NCI-H1105 (cell line): ENCODE results near the gene NES.

Experiments used
- DNase-seq: peaks from one replicate; lab custom pipeline; 2025; lab: John Stamatoyannopoulos, UW

NES gene, protein sequence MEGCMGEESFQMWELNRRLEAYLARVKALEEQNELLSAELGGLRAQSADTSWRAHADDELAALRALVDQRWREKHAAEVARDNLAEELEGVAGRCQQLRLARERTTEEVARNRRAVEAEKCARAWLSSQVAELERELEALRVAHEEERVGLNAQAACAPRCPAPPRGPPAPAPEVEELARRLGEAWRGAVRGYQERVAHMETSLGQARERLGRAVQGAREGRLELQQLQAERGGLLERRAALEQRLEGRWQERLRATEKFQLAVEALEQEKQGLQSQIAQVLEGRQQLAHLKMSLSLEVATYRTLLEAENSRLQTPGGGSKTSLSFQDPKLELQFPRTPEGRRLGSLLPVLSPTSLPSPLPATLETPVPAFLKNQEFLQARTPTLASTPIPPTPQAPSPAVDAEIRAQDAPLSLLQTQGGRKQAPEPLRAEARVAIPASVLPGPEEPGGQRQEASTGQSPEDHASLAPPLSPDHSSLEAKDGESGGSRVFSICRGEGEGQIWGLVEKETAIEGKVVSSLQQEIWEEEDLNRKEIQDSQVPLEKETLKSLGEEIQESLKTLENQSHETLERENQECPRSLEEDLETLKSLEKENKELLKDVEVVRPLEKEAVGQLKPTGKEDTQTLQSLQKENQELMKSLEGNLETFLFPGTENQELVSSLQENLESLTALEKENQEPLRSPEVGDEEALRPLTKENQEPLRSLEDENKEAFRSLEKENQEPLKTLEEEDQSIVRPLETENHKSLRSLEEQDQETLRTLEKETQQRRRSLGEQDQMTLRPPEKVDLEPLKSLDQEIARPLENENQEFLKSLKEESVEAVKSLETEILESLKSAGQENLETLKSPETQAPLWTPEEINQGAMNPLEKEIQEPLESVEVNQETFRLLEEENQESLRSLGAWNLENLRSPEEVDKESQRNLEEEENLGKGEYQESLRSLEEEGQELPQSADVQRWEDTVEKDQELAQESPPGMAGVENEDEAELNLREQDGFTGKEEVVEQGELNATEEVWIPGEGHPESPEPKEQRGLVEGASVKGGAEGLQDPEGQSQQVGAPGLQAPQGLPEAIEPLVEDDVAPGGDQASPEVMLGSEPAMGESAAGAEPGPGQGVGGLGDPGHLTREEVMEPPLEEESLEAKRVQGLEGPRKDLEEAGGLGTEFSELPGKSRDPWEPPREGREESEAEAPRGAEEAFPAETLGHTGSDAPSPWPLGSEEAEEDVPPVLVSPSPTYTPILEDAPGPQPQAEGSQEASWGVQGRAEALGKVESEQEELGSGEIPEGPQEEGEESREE (N-terminal part only)

DNA sequence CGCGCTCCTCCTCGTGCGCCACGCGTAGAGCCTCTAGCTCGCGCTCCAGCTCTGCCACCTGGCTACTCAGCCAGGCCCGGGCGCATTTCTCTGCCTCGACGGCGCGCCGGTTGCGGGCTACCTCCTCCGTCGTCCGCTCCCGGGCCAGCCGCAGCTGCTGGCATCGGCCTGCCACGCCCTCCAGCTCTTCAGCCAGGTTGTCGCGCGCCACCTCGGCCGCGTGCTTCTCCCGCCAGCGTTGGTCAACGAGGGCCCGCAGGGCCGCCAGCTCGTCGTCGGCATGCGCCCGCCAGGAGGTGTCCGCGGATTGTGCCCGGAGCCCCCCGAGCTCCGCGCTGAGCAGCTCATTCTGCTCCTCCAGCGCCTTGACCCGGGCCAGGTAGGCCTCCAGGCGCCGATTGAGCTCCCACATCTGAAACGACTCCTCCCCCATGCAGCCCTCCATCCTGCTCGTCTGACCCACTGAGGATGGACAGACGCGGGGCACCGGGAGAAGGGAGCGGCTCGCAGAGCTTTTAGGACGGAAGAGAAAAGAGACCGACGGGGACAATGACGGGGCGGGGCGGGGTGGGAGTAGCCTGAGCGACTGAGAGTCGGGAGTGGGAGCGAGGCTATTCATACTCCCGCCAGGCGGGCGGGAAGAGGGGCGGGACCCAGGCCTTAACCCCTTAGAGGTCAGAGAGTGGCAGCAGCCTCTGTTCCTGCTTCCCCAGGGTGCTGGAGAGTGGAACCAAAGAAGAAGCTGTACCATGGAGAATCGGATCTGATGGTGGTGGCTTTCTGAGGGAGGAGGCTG lies at the start of gene NES:
NES (minus strand) TSS at position 588 of the 796 bp plus-strand sequence; CDS start at position 445, 143 bp downstream.
- peak; percentile 30 for DNase-seq

DNA sequence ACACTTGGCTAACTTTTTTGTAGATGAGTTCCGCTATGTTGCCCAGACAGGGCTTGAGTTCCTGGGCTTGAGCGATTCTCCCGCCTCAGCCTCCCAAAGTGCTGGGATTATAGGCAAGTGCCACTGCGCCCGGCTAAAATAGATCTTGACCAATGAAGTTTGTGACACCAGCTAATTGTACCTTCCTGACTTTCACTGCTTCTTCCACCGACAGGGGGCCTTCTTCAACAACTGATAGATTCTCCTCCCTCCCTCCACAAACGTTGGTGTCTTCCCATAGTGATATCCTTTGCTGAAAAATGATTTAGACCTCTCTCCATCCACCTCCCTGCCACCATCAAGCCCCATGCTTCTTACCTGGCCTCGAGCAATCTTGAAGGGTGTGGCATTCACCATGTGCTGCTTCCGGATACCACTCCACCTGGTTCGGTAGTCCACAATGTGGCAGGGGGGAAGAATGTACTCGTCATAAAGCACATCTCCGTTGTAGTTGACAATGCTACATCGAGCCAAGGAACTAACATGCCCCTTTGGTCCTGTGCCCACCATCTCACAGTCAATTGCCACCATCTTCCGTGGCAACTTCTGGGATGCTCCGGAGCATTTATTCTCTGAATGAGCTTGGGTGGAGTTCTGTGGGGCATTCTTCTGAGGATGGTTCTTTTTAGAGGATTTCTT lies 49.5 kb upstream of the NES start:
- DNase-seq, result no peak

DNA sequence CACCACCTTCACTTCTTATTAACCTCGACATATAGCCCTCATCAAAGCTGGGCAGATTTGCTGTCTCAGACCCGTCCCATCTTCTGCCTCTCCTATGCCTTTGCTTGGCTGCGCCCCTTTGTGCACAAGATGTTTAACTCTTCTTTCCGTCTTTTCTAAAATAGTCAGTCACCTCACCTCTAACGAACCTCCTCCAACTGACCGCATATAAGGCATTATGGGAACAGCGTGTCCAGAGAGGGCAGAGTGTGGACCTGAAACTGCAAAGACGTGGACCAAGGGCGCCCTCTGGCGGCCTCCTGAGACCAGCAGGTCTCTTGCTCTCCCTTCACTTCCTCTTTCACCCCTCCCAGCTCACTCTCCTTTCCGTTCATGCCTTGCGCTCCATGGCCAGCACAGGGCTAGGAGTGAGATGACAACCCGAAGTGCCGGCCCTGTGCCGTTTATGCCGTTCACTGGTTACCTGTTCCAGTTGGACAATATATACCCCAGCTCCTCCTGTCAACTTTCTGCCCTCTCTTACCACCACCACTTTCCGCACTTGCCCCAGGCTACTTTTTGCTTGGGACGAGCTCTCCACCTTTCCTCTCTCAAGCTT lies 48.6 kb upstream of the NES start:
- peak; percentile 72 for DNase-seq

DNA sequence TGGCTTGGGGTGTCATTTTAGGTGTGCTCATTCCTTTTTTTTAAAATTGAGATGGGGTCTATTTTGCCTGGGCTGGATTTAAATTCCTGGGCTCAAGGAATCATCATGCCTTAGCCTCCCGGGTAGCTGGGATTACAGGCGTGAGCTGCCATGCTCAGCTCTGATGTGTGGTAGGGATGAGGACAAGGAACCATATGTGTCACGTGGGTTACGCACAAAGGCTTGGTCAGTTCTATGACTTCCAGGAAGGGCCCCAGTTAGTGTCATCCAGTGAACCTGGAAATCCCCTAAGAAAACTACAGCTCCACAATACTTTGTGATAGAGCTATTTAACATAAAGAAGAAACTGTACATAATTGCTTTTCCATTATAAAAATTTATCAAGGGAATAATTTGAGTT lies 44.3 kb upstream of the NES start:
- DNase-seq, result no peak

DNA sequence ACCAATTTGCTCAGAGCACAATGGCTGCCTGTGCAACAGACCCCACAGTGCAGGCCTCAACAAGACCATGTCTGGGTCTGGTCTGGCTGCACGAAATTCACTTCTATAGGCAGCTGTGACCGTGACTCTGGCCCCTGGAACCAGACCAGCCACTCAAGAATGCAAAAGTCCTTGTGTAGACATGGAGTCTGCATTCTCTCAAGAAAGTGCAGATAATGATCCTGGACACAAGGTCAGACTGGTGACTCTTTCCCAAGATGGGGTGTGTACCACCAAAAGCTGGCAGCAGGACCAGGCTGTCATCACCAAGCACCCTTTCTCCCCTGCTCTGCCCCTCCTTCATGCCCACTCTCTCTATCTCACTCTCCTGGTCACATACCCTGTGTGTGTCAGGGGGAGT lies 43.9 kb upstream of the NES start:
- no peak for DNase-seq

DNA sequence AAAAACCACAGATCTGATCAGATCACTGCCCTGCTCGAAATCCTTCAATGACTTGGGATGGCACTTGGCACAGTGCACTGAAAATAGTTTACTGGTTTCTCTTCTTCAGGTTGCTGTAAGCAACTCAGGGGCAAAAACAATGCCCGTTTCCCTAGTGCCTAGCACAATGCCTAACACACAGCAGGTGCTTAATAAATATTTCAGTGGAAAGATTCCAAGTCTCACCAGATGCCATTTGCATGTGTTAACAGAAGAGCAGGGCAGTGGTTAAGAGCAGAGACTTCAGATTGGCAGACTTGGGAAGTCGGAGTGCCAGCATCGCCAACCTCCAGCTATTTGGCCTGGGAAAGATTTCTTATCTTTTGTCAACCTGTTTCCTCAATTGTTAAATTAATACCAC lies 40.1 kb upstream of the NES start:
- DNase-seq, result no peak

DNA sequence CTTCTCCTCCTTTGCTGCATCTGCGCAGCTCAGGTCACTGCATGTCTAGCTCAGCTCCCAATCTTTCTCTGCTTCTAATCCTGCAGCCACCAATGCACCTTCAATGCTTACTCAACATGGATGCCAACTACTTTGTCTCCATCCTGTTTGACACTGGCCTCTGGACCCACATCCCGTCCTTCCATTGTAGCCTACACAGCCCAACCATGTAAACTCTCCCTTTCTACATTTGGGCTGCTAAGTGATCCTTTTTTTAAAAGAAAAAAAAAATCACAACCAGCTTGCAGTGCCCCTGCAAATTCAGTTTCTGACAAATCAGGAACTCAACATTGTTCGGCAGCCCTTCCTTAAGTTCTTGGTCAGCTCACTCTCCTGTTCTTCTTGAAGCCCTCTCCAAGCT lies 37.6 kb upstream of the NES start:
- DNase-seq, result no peak

DNA sequence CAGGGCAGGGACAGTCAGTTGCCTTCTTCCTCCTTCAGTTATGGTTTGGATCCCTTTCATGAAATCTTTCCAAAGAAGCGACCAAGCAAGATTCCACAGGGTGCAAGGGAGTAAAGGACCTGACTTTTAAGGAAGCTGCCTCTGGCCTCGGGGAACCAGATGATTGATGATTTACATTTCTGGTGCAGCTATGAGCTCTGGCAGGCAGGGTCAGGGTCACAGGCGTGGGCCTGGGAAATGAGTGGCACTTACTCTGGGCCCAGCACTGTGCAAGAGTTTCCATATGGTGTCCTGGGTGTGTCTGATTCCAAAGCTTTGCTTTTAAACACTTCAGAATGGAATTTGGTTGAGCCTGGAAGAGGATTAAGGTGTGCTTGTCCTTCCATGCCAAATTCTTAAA lies 35.4 kb upstream of the NES start:
- DNase-seq, result no peak

DNA sequence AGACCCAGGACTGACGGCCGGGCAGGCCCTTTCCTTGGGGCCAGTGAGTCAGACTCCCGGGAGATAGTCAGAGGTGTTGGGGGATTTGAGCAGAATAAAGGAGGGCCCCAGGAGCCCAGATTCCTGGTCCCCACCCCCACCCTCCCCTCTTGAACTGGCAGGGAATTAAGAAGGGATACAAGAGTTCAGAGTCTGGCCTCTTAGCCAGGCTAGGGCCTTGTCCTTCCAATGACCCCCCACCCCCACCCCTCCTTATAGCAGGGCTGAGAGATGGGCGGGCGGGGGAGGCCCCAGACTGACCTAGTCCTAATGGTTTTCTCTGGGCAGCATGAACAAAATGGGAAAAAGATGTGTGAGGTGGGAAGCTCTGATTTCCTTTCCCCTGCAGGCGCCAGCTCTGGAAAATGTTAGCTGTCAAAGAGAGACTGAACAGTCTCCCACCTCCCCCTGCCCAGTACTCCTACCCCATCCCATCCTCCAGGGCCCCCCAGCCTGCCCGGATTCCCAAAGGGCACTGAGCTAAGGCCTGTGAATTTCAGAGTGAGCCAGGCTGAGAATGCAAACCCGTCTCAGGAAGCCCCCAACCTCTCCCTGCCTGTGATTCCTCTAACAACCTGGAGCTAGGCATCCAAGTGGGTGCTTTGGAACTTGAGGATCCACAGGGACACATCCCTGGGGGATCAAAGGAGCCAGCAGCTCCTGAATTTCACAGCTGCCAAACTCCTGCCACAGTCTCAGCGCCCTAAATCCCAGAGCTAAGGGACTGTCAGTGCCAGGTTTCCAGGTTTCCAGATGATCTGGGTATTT lies 34.0 kb upstream of the NES start:
- DNase-seq, result no peak

DNA sequence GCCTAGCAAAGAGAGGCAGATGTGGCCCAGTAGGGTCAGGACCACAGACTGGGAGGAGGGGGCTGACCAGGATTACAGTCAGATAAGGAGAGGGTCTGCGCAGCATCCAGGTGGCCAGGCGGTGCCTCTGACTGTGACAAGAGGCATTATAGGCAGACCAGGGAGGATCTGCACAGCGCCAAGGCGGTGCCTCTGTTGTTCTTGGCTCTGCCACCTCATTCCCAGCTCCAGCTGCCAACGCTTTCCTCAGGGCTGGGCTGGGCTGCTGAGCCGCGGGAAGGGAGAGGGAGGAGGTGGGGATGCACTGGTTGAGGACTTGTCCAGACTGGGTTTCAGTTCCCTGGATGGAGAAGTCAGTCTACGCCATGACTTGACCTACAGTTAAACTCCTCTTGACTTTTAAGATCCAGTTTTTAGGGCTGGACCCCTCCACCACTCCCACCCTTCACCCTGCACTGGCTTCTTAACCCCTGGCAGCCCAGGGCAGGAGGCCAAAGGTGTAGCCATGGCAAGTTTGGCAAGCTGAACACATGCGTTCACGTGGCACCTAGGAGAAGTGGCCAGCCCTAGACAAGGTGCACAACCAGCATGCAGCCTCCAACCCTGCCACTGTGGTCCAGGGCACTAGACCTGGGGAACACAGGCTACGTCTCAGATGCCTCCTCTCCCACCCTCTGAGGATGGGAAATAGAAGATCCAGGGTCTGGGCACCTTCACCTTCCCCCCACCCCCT lies 32.7 kb upstream of the NES start:
- DNase-seq, result peak; percentile 52

DNA sequence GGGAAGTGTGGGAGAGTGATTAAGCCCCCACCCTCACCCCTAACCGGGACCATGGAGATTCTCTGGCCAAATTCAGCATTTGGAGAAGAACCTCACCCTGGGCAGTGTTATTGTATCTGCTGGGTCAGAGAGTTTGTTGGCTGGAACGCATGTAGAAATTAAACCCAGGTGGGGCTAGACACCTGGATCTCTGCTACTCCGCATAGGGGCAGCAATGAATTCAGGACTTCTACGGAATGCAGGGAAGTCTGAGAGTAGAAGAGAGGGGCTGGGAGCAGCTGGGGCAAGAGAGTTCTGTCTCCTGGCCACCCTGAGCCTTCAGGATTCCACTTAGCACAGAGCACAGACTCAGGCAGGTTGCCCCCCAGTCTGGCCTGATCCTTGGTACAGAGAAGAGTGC lies 31.8 kb upstream of the NES start:
- no peak for DNase-seq

DNA sequence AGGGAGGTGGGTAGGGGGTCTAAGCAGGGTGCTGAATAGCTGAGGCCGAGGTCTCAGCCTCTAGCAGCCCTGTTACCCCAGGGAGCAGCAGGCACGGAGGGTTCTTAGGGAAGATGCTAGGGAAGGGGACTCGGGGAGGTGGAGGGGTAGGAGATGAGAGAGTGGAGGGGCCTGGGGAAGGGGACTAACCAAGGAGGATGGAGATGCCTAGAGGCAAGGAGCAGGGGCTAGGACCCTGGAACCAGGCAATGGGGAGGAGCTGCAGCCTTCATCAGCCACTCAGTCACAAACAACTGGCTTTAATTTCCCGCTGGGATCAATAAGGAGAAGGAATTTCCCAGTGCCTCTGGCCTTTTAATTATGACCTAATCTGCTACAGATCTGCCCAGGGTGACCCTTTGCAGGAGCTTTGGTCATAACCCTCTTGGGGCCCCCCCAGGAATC lies 31.0 kb upstream of the NES start:
- DNase-seq, result no peak

DNA sequence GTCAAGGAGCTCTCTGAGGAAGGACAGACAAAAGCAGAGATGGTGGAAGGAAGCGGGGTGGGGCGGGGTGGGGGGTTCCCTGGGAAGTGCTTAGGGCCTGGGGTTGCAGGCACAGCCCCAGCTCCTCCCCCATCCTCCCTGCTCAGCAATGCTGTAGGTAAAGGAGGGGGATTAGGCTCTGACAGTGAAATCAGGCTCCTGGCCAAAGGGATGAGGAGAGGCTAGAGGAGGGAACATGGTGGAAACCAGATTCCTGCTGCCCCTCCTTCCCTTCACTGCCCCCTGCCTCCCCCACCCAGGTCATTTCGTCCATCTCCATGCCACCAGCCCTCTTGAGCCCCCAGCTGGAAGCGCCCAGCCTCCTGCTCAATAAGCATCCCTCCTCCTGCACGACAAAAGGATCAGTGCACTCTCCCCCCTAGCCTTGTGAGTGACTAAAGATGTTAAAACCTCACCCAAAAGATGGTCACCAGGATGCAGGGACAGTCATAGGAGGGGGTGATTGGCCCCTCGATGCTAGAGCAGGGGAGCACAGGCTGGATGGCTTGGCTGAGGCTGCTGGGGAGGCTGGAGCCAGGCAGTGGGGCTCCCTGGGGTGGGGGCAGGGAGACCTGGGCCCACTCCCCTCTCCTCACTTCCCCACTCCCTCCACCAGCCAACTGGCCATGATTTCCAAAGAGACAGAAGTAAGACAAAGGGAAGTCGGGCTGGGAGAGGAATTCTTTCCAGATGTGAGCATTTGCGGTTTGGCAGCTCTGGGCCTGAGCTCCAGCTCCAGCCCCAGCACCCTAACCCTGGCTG lies 30.4 kb upstream of the NES start:
- DNase-seq, result no peak

DNA sequence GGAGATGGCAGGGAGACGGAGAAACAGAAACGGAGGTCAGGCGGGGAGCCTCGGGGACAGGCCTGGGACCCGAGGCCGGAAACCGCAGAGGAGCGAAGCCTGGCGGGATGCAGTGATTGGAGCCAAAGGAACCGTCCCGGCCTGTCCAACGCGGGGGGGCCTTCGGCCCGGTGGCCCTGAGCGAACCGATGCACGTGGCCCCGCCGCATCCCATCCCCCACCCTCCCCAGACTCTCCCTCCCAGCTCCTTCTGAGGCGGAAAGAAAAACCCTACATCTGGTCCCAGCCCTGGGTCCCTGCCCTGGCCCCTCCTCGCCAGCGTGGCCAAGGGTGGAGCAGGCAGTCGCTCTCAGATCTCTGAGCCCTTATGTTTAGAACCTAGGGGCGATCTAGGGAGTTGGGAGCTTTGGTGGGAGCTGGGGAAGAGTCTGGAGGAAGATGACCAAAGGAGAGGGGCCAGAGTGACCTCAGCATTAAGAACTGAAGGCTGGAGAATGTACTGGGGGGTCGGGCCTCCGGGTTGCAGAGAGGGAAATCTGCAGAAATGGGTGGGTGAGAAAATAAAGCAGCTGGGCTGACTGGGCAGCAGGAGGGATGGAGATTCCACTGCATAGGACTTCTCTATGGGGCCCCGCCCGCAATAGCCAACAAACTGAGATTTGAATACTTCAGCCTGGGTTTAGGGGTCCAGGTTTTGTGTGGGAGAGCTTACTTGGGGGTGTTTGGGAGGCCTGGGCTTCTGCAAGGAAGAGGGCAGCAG lies 29.6 kb upstream of the NES start:
- DNase-seq, result no peak

DNA sequence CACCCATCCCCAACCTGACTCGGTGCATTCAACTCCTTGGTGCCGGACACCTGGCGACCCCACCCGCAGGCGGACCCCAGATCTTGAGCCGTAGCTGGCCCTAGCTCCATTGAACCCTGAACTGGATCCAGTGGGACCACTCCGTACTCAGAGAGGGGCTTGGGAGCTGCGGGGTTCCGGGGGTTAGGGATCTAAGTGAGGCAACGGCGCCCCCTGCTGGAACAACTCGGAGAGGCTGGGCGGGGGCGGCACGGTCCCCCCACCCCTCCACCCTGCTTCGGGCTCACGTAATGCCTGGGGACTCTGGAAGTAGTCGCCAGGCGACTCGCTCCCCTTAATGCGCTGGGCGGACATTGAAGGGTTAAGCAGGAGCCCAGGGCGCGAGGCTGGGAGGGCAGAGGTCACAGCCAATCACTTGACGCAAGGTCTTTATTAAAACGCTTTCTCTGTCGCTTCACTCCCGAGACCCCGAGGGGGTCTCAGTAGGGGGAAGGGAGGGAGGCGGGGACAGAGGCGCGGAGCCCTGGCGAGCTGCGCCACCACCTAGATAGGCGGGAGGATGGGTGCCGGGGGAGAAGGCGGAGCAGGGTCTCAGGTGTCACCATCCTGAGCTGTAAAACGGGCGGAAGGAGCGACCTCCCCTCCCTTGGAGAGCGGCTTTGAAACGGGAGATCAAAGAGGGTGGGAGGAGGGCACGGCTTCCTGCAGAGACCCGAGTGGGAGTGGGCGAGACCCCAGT lies 28.9 kb upstream of the NES start:
- DNase-seq, result peak; percentile 66

DNA sequence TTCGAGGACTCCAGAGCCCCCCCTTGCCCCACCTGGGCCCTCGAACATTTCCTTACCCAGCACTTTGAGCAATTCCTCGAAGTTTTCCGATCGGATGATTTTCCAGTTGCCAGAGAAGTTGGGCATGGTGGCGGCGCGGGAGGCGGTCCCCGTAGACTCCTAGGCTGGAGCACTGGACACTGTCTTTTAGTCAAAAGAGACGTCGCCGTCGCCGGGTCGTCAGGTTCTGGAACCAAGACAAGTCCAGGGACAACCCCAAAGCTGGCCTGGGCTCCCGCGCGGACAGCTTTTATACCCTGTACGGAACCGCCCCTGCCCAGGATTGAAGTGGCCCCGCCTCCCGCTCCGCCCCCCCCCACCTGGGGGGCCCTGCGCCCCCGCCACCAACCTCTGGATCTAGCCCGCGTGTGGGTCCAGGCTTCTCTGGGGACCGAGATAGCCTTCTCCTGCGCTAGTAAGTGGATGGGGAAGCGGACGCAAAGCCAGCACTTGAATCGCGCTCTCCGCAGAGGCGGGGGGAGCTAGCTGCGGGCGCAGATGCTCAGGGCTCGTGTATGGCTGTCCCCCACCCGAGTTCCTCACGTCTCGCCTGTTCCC lies 28.2 kb upstream of the NES start, which contains the start of gene CRABP2:
CRABP2 (minus strand) TSS at position 263 of the 597 bp plus-strand sequence; CDS start at position 126, 137 bp downstream.
- DNase-seq, result peak; percentile 64
